Stimulated activated CD4-positive, alpha-beta T cell treated with anti-CD3 and anti-CD28 coated beads, Interleukin-1b, Interleukin-23, amount 100 ng/mL, for 1 hour (primary cell): ENCODE measurements around the gene CCSER1.

Source experiments
- DNase-seq, 2 donors: peaks; one replicate each; pipeline ENCODE4 v3.0.0-alpha.2; 2020; ENCODE audit warnings: low read depth in 2 of 2

Gene CCSER1

DNA sequence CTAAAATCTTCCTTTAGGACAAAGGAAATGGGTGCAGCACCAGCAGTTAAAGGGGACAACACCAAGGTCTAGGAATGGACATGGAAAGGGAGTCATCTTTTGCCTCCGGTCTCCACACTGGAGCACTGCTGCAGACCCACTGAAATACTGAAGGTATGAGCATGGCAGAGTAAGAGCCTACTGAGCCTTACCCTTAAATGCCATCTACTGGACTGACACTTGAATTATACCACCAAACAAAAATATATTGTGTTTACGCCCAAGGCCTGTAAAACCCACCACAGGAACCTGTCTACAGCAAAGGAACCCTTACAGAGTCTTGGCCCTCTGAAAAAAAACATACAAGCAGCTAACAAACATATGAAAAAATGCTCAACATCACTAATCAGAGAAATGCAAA is 443.4 kb downstream of the CCSER1 start:
- no peak for DNase-seq

DNA sequence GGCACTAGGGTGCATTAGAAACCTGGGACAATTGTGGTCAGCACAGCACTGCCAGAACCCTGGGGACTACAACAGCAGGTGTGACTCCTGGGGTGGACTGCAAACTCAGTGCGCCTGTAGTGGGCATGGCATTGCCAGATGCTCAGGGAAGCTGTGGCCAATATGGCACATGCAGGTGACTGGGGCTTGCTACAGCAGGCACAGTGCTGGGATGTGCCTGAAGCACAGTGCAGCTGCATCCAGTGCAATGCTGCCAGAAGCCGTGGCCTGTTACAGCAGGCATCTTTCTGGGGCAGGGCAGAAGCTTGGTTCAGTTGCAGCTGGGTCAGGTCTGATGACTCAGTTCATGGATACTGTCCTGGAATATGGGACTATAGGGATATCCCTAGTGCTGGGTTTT is 445.8 kb downstream of the CCSER1 start:
- no peak for DNase-seq

DNA sequence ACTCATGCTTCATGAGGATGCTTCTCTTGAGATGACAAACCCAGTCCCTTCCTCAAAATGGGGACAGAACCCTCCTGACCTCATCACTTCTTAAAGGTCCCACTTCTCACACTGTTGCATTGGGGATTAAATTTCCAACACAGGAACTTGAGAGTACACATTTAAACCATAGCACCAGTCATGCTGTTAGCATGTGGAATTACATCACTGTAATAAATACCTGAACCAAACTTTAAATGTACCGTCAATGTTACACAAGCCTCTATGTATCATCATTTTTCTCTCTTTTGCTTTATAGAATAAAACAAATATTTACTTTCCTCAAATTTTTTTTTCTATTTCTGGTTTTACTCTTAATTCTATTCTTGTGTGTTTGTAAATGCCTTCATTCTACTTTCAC is 448.2 kb downstream of the CCSER1 start:
- DNase-seq = no peak

DNA sequence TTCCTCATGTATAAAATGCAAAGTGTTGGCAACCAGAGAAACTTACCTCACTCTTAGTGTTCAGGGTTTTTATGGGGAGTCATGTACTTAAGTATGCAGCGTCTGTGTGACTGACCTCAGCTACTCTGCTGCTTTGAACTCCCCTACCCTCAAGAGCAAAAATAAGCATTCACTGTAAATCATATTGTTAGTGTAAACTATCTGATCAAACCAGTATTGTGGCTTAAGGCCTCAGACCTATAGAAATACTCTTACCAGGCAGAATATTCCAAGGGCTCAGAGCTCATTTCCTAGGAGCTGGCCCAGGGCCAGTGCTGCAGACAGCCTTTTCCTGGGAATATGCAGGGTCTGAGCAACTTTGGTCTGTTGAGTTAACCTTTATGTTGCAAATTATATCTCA is 453.1 kb downstream of the CCSER1 start:
- no peak for DNase-seq

DNA sequence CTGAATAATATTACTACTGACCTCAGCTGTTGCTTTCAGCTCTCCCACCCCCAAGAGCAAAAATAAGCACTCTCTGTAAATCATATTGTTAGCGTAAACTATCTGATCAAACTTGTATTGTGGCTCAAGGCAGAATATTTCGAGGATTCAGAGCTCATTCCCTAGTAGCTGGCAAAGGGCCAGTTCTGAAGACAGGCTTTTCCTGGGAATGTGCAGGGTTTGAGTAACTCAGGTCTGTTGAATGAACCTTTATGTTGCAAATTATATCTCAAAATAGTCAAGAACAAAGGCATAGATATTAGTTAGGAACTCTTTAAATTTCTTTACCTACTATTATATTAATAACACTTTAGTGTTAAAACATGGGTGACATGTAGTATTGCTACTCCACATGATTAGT is 454.9 kb downstream of the CCSER1 start:
- DNase-seq = no peak

DNA sequence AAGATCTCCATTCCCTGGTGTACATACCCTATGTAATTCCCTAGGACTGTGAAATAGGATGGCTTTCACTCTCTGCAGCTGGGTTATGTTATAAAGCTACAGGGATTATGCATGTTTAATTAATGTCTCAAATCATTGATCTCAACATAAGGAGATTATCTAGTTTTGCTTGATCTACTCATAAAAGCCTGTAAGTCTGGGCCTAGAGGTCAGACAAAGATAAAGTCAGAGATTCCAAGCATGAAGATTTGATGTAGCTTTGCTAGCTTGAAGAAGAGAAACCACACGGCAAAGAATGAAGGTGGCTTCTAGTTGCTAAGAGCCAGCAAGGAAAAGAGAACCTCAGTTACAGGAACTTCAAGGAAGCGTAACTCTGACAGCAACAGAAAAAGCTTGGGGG is 456.9 kb downstream of the CCSER1 start:
- DNase-seq = no peak

DNA sequence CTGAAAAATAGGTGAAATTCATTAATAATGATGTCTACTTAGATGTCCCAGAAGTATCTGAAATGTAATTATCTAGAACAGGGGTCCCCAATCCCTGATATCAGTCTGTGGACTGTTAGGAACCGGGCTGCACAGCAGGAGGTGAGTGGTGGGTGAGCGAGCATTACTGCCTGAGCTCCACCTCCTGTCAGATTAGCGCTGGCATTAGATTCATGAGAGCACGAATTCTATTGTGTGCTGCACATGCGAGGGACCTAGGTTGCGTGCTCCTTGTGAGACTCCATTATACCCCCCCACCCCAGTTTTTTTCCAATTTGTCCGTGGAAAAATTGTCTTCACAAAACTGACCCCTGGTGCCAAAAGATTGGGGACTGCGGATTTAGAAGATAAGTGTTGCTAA is 458.8 kb downstream of the CCSER1 start:
- DNase-seq = no peak

- DNase-seq = no peak
Measured at GRCh38 chr4:90586799-90587198, 459.6 kb downstream of the CCSER1 start.

- DNase-seq = no peak
Measured at GRCh38 chr4:90597927-90598326, 470.7 kb downstream of the CCSER1 start.

GRCh38 chr4:90598741-90599140 is 471.5 kb downstream of the CCSER1 start:
- DNase-seq = no peak

GRCh38 chr4:90602726-90603125 is 475.5 kb downstream of the CCSER1 start:
- DNase-seq = no peak

- no peak for DNase-seq
Measured at GRCh38 chr4:90603540-90603939, 476.3 kb downstream of the CCSER1 start.

DNA sequence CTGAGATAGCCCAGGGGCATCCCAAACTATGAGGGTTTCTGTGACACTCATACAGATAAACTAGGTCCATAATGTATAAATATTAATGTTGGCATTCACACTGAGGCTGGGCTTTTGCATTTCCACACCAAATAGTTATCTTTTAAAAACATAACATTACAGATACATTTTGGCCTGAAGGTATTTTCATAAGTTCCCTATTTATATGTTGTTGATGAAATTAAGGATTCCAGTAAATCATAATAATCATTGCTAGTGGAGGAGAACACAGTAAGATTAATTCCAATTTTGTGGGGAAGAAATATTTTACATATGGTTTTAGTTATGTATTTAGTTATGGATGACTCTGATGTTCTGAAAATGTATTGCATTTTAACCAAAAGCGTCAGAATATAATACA is 479.6 kb downstream of the CCSER1 start:
- DNase-seq = no peak

DNA sequence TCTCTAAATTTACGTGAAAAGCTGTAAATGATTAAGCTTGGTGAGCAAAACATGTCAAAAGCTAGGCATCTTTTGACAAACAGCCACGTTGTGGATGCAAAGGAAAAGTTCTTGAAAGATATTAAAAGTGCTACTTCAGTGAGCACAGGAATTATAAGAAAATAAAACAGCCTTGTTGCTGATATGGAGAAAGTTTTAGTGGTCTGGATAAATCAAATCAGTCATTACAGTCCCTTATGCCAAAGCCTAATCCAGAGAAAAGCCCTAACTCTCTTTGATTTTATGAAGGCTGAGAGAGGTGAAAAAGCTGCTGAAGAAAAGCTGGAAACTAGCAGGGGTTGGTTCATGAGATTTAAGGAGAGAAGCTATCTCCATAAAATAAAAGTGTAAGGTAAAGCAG is 487.2 kb downstream of the CCSER1 start:
- DNase-seq = no peak

GRCh38 chr4:90621080-90621479 is 493.9 kb downstream of the CCSER1 start:
- DNase-seq = no peak

DNA sequence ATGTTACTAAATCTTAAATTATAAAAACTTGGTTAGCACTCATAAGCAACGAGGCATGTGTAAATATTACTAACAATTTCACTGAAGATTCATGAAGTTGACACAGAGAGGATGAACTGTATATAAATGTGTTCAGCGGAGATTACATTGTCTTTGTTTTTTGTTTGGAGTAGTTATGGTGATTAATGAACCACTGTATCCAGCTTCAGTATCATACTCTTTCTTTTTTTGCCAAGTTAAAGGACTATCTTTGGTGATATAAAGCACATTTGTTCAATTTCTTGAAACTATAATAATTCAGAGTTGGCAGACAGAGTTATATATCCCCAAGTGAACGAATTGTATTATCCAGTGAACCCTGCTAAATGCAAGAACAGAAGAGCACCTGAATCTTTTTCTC is 497.6 kb downstream of the CCSER1 start:
- no peak for DNase-seq

DNA sequence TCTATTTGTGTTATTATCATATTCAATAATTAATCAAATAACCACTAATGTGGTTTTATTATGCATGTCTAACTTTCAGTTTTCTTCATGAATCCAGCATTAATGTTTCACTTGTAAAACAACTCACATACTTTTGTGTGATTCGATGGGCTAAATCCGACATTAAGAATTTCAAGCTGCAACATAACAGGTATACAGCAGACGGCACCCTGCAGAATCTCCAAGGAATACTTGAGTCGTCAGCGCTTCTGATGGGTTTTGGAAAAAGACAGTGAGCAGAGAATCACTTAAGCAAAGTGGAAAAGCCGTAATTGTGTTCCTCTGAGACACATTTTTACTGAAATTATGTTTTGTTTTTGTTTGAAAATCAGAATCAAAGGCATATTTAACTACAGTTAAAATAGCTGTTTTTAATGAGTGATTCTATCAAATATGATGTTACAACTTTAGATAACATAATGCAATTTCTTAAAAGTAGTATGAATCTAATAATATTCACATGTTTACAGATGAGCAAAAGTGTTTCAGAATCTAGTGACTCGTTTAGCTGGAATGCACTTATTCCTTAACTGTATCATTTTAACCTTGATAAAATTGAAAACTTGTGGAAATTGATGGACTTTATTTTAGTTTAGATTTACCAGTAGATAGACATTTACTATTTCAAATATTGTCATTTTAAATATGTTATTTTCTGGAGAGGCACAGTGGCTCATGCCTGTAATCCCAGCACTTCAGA is 514.8 kb downstream of the CCSER1 start:
- DNase-seq = no peak

DNA sequence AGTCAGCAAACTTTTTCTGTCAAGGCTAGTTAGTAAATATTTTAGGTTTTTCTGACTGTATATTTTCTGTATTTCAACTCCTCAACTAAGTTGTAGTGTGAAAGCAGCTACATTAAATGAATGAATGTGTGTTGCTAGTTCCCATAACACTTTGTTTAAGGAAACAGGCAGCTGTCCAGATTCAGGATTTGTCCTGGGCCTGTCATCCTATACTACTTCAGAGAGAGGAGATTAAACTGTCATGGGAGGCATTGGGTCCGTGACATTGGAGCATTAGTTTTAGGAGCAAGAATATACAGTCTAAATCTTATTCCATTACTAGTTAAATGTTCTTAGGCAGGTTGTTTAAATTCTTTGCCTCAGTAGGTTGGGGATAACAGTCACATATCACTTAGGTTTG is 516.0 kb downstream of the CCSER1 start:
- no peak for DNase-seq

GRCh38 chr4:90648311-90648710 is 521.1 kb downstream of the CCSER1 start:
- DNase-seq = no peak

- no peak for DNase-seq
Measured at GRCh38 chr4:90648791-90649190, 521.6 kb downstream of the CCSER1 start.

GRCh38 chr4:90660672-90661071 is 533.5 kb downstream of the CCSER1 start:
- no peak for DNase-seq

GRCh38 chr4:90670183-90670582 is 543.0 kb downstream of the CCSER1 start:
- no peak for DNase-seq

DNA sequence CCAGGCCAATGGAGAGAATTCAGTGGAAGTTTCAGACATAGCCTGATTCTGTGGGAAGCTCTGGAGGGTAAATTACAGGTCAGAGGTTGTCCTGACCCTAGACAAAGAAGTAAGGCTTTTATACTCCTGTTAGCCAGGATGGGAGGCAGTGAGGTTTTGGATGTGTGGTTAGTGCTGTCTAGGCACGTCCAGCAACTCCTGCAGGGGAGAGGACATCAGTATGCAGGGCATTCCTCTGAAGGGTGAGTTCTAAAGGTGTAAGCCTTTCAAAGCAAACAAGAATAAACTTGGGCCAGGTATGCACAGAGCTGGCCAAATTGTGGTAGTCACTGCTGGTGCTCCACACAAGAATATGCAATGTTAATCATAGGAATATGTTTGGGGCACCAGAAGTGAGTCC is 562.5 kb downstream of the CCSER1 start:
- DNase-seq = no peak

- DNase-seq = no peak
Measured at GRCh38 chr4:90695411-90695810, 568.2 kb downstream of the CCSER1 start.
